Kidney (tissue), 14 donors: ENCODE data around the gene CFAP69. TPM values are rescaled to one million over a fixed set of nuclear protein-coding genes. Genes with fewer than 3 reads are reported as not detected.

ENCODE experiments used
- DNase-seq, 5 donors: peaks; one replicate each; pipeline ENCODE4 v3.0.0-alpha.2; 2013 to 2020
- FAIRE-seq: peaks from 2 replicates; lab custom pipeline; 2012; peaks lifted over from hg19 to GRCh38; lab: Jason Lieb, UNC
- H3K27ac ChIP-seq, 2 donors: one replicate each; pipeline ENCODE4 v1.7.0; 2013; ENCODE audit warnings: low read depth in 2 of 2, low read length in 2 of 2, inconsistent platforms in 1 of 2
- H3K27me3 ChIP-seq: one replicate; pipeline ENCODE4 v1.7.1; 2013; ENCODE audit warnings: low read length, inconsistent platforms; ENCODE audit not compliant: control insufficient read depth, insufficient read depth
- H3K36me3 ChIP-seq, 3 donors: one replicate each; pipeline versions ENCODE4 v1.7.0 to v1.7.1; 2013; ENCODE audit warnings: low read length in 3 of 3, control low read depth in 1 of 3, inconsistent platforms in 1 of 3; ENCODE audit not compliant: insufficient read depth in 3 of 3, control insufficient read depth in 2 of 3
- H3K4me1 ChIP-seq, 3 donors: one replicate each; pipeline versions ENCODE4 v1.7.0 to v1.7.1; 2013; ENCODE audit warnings: low read length in 3 of 3, inconsistent platforms in 1 of 3, low read depth in 1 of 3; ENCODE audit not compliant: control insufficient read depth in 2 of 3, insufficient read depth in 2 of 3
- H3K4me3 ChIP-seq, 3 donors: one replicate each; pipeline versions ENCODE4 v1.7.0 to v1.8.1; 2013; ENCODE audit warnings: low read length in 3 of 3, control low read depth in 1 of 3, inconsistent platforms in 1 of 3
- H3K9ac ChIP-seq, 3 donors: one replicate each; pipeline versions ENCODE4 v1.7.0 to v1.7.1; 2013; ENCODE audit warnings: low read length in 3 of 3, control low read depth in 1 of 3, inconsistent platforms in 1 of 3
- H3K9me3 ChIP-seq, 3 donors: one replicate each; pipeline versions ENCODE4 v1.7.0 to v1.7.1; 2013; ENCODE audit warnings: low read length in 3 of 3, control low read depth in 1 of 3, inconsistent platforms in 1 of 3; ENCODE audit not compliant: control insufficient read depth in 2 of 3, insufficient read depth in 1 of 3
- CTCF ChIP-seq: IDR thresholded peaks from 3 replicates; pipeline ENCODE4 v1.5.1; 2012; ENCODE audit warnings: mild to moderate bottlenecking, moderate library complexity, borderline replicate concordance; ENCODE audit not compliant: insufficient read depth; ENCODE audit errors: extremely low read depth
- intact Hi-C: fragments of 100-400 bp; cut with DNase I; formaldehyde crosslinking; loops from one replicate; pipeline ENCODE4 v1.11.1; 2022
- polyA plus RNA-seq: library from polyadenylated mRNA; stranded (reverse); fragments of 350-450 nt; fragmentation: Illumina TruSeq; extraction: RNeasy Lipid Tissue Mini Kit (QIAGEN cat#74804); gene quantifications from one replicate; pipeline ENCODE4 v1.2.3, GENCODE V29; 2014; ENCODE audit warnings: low read depth, low replicate concordance; ENCODE audit not compliant: insufficient read depth
- total RNA-seq: library from RNA; stranded (reverse); fragmentation: NEBNext Ultra II Directional; extraction: Animal tissue kit (Norgen Biotek cat#: 25700); gene quantifications from one replicate; pipeline ENCODE4 v1.2.1, GENCODE V29; 2021
- donor health status: control.
- donor health status: control.
- donor health status: control.
- donor health status: control.
- donor health status: control.
- donor health status: DM: yes; HTN: yes; CAD: no.
- donor health status: Normal renal cell carcinoma (clear cell type).

Gene CFAP69
- total and polyA plus RNA-seq, 2 donors from 2014 or later = 9.2 to 13.2 TPM

- Histone ChIP-seq H3K9me3 (no peaks in the 10 kb centered on the region), H3K36me3 (no peaks in the 10 kb centered on the region), H3K27me3 (no peaks in the 10 kb centered on the region), H3K4me3 (peak overlapping the region; percentile 97 to 98 (median 97)), H3K4me1 (peaks cover 0 to 6% (median 6%) of the 10 kb centered on the region in 3 donors), H3K9ac (peak overlapping the region; percentile 26 to 97 (median 96)), H3K27ac (peak overlapping the region; percentile 56 to 85)
- peak in 3 of 5 donors; percentile 25 to 76 (median 60) for DNase-seq
- no peak for TF ChIP-seq CTCF
- no peak for FAIRE-seq
- intact Hi-C loops = no loop called here
Observed at GRCh38 chr7:90345595-90346335, 100.8 kb downstream of the CFAP69 start.

- no peaks in the 10 kb centered on the region for H3K27me3 ChIP-seq
- H3K27ac ChIP-seq = peak within 1 kb of the TSS; percentile 78 to 85
- no peaks in the 10 kb centered on the region for H3K36me3 ChIP-seq
- intact Hi-C loops = no loop called here
- peak within 1 kb of the TSS; percentile 66 to 97 (median 96) for H3K9ac ChIP-seq
- H3K4me3 ChIP-seq = peak within 1 kb of the TSS; percentile 97 to 98 (median 97)
- DNase-seq (peak; percentile 95 to 98 (median 97)), FAIRE-seq (no peak)
- peak; percentile 77 for TF ChIP-seq CTCF
- H3K4me1 ChIP-seq = peaks cover 0 to 6% (median 6%) of the 10 kb centered on the region in 3 donors
- H3K9me3 ChIP-seq = no peaks in the 10 kb centered on the region
Observed at GRCh38 chr7:90346336-90347125, 101.6 kb downstream of the CFAP69 start, which contains the start of gene GTPBP10. Gene GTPBP10, plus strand, starts transcription at chr7:90346716. Its CDS starts 26 bp downstream, at chr7:90346742.

GRCh38 chr7:90347759-90348158 is 102.8 kb downstream of the CFAP69 start:
- intact Hi-C loops = no loop called here
- H3K9ac ChIP-seq = no peak overlapping the region
- H3K27ac ChIP-seq = no peak overlapping the region
- peaks cover 0 to 6% (median 6%) of the 10 kb centered on the region in 3 donors for H3K4me1 ChIP-seq
- H3K27me3 ChIP-seq = no peaks in the 10 kb centered on the region
- DNase-seq (no peak), FAIRE-seq (no peak)
- H3K4me3 ChIP-seq = peak overlapping the region in 2 of 3 donors; percentile 97 to 98
- TF ChIP-seq CTCF = no peak
- no peaks in the 10 kb centered on the region for H3K36me3 ChIP-seq
- H3K9me3 ChIP-seq = no peaks in the 10 kb centered on the region
